IPS-18c (cell line): ENCODE data around the gene ELANE.

Experiments used
- H3K4me3 ChIP-seq: 2 replicates; pipeline ENCODE4 v1.7.0; 2013; ENCODE audit warnings: low read depth, mild to moderate bottlenecking, low read length, moderate library complexity; ENCODE audit not compliant: insufficient read depth
- H3K9me3 ChIP-seq: one replicate; pipeline ENCODE4 v1.6.1; 2013; ENCODE audit warnings: mild to moderate bottlenecking, low read length, moderate library complexity; ENCODE audit not compliant: control insufficient read depth, insufficient read depth

ELANE gene

GRCh38 chr19:852136-853013 is at the start of gene ELANE:
Gene ELANE, plus strand, starts transcription at chr19:852303. Its CDS starts 26 bp downstream, at chr19:852329.
- H3K9me3 ChIP-seq: no peaks in the 10 kb centered on the region

GRCh38 chr19:802498-803098 is 49.5 kb upstream of the ELANE start:
- Histone ChIP-seq H3K4me3 (no peak overlapping the region), H3K9me3 (no peaks in the 10 kb centered on the region)

More at GRCh38 chr19:852136-853013, at the start of gene ELANE:
- no peak within 1 kb of the TSS for H3K4me3 ChIP-seq

- Histone ChIP-seq H3K9me3 (no peaks in the 10 kb centered on the region), H3K4me3 (no peak overlapping the region)
Measured at GRCh38 chr19:803099-803561, 49.0 kb upstream of the ELANE start.

GRCh38 chr19:803686-804418 is 48.3 kb upstream of the ELANE start:
- H3K9me3 ChIP-seq: no peaks in the 10 kb centered on the region

GRCh38 chr19:804419-805165 is 47.5 kb upstream of the ELANE start:
- no peaks in the 10 kb centered on the region for H3K9me3 ChIP-seq
- no peak overlapping the region for H3K4me3 ChIP-seq

More at GRCh38 chr19:803686-804418, 48.3 kb upstream of the ELANE start:
- no peak overlapping the region for H3K4me3 ChIP-seq

GRCh38 chr19:805166-805551 is 46.9 kb upstream of the ELANE start:
- no peak overlapping the region for H3K4me3 ChIP-seq
- no peaks in the 10 kb centered on the region for H3K9me3 ChIP-seq

GRCh38 chr19:805600-806550 is 46.2 kb upstream of the ELANE start:
- H3K4me3 ChIP-seq: no peak overlapping the region
- H3K9me3 ChIP-seq: no peaks in the 10 kb centered on the region

- Histone ChIP-seq H3K4me3 (no peak overlapping the region), H3K9me3 (no peaks in the 10 kb centered on the region)
Measured at GRCh38 chr19:806815-807421, 45.2 kb upstream of the ELANE start.

- Histone ChIP-seq H3K9me3 (no peaks in the 10 kb centered on the region), H3K4me3 (no peak overlapping the region)
Measured at GRCh38 chr19:807627-808422, 44.3 kb upstream of the ELANE start.

- Histone ChIP-seq H3K9me3 (no peaks in the 10 kb centered on the region), H3K4me3 (no peak overlapping the region)
Measured at GRCh38 chr19:808423-808775, 43.7 kb upstream of the ELANE start.

- Histone ChIP-seq H3K4me3 (no peak overlapping the region), H3K9me3 (no peaks in the 10 kb centered on the region)
Measured at GRCh38 chr19:810077-810855, 41.8 kb upstream of the ELANE start.

- no peaks in the 10 kb centered on the region for H3K9me3 ChIP-seq
Measured at GRCh38 chr19:810883-811489, 41.1 kb upstream of the ELANE start.

GRCh38 chr19:811506-812048 is 40.5 kb upstream of the ELANE start:
- Histone ChIP-seq H3K4me3 (no peak overlapping the region), H3K9me3 (no peaks in the 10 kb centered on the region)

More at GRCh38 chr19:810883-811489, 41.1 kb upstream of the ELANE start:
- no peak overlapping the region for H3K4me3 ChIP-seq
